Mucosa of stomach (tissue), 1 donor: ENCODE measurements around the gene GNA15.

Experiments used
- H3K27me3 ChIP-seq: one replicate; pipeline ENCODE4 v1.7.0; 2013; ENCODE audit warnings: mild to moderate bottlenecking, low read length; ENCODE audit not compliant: control insufficient read depth, insufficient read depth
- H3K36me3 ChIP-seq: one replicate; pipeline ENCODE4 v1.7.0; 2013; ENCODE audit warnings: low read length; ENCODE audit not compliant: control insufficient read depth, insufficient read depth
- H3K4me1 ChIP-seq: one replicate; pipeline ENCODE4 v1.7.0; 2013; ENCODE audit warnings: mild to moderate bottlenecking, low read length; ENCODE audit not compliant: control insufficient read depth, insufficient read depth
- H3K4me3 ChIP-seq: one replicate; pipeline ENCODE4 v1.7.0; 2013; ENCODE audit warnings: low read length
- H3K9ac ChIP-seq: one replicate; pipeline ENCODE4 v1.7.0; 2013; ENCODE audit warnings: mild to moderate bottlenecking, low read length, moderate library complexity
- H3K9me3 ChIP-seq: one replicate; pipeline ENCODE4 v1.7.0; 2013; ENCODE audit warnings: mild to moderate bottlenecking, low read length, moderate library complexity; ENCODE audit not compliant: control insufficient read depth
- donor health status: Pancreatic carcinoma.

GNA15 gene

DNA sequence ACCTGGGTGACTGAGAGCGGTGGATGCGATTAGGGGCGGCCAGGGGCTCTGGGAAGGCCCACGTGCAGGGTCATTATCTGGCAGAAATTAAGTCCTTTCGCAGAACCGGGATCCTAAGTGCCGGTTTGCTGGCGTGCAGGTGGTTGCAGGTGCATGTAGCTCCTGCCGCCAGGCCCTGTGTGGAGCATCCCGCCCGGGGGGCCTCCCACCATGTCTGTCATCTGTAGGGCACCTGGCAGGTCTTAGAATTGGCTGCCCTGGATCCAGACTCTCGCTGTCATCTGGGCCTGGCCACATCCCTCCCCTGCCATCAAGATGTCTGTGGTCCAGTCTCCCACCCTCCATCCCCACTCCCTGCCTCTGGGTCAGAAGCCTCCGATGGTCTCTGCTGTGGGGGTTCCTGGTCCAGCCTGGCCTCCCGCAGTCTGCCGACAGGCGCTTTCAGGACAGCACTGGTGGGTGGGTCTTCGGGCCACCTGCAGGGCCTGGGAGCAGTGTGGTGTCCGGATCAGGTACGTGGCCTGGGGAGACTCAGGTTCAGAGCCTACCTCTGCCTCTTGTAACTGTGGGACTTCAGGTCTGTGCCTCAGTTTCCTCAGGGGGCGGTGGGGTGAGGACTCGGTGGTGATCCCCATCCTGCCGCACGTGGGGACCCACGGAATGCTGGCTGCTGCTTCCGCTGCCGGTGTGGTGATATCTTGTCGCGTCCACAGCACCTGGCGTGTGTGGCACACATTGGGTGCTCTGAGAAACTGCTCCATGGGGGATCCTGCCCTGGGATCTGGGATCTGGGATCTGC lies 36.3 kb upstream of the GNA15 start:
- no peaks in the 10 kb centered on the region for H3K27me3 ChIP-seq
- peak overlapping the region; percentile 97 for H3K9ac ChIP-seq
- H3K4me3 ChIP-seq, result no peak overlapping the region
- H3K36me3 ChIP-seq, result no peaks in the 10 kb centered on the region
- H3K4me1 ChIP-seq, result peaks cover 79% of the 10 kb centered on the region
- no peaks in the 10 kb centered on the region for H3K9me3 ChIP-seq

DNA sequence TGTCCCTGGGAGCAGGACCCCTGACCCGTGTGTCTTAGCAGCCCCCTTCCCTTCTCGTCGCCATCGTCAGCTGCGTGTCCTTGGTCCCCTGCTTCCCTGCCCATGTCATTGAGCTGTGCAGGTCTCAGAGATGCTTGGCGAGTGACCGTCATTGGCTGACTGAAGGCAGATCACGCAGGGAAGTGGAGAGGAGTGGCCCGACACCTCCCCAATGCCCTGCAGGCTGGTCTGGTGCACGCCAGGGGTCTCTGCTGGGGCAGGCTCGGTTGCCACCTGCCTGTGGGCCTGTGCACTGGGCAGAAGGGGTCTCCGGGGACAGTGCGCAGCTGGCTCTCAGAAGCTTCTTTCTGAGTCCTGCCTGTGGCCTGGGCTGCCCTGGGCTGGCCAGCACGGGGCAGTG lies 35.5 kb upstream of the GNA15 start:
- Histone ChIP-seq H3K36me3 (no peaks in the 10 kb centered on the region), H3K4me3 (no peak overlapping the region), H3K9ac (no peak overlapping the region), H3K27me3 (no peaks in the 10 kb centered on the region), H3K9me3 (no peaks in the 10 kb centered on the region), H3K4me1 (peaks cover 82% of the 10 kb centered on the region)

DNA sequence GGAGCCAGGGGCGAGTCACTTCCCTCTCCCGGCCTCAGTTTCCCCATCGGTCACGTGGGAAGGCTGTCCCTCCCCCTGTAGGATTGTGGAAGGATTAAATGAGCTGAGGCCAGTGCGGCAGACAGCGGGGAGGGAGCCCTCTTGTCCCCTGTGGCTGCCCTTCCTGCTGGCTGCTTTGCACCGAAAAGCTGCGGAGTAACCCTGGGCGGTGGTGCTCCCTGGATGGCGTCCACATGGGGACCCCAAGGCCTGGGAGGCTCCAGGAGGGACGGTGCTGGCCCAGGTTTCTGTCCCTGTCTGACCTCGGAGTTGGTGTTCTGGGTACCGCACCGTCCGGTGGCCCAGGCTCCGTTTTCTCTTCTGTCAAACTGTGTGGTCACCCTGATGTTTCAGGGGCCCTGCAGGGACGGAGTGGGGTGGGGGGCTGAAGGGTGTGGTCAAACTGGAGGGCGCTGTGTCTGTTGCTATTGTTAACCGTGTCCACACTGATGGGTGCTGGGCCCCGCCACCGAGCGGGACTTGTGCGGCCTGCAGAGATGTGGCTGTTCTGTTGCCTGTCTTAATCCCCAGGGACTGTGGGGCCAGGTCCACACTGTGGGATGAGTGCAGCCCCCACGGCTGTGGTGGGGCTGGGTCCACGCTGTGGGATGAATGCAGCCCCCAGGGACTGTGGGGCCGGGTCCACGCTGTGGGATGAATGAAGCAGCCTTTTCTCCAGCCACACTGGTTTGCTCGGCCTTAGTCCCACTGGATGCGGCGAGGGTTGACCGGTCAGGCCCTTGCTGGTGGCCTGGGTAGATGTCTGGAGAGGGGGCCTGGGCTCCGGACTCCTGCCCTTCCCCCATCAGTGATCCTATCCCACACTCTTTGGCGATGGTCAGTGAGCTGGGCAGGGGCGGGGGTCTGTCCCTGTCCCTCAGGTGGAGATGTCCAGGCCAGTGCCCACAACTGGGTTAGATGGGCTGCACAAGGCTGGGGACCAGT lies 34.8 kb upstream of the GNA15 start:
- Histone ChIP-seq H3K36me3 (no peaks in the 10 kb centered on the region), H3K4me3 (no peak overlapping the region), H3K9me3 (no peaks in the 10 kb centered on the region), H3K9ac (no peak overlapping the region), H3K4me1 (peaks cover 82% of the 10 kb centered on the region), H3K27me3 (no peaks in the 10 kb centered on the region)

GRCh38 chr19:3102239-3103140 lies 33.3 kb upstream of the GNA15 start:
- Histone ChIP-seq H3K4me3 (no peak overlapping the region), H3K4me1 (peaks cover 82% of the 10 kb centered on the region), H3K9me3 (no peaks in the 10 kb centered on the region), H3K36me3 (no peaks in the 10 kb centered on the region), H3K9ac (no peak overlapping the region), H3K27me3 (no peaks in the 10 kb centered on the region)

GRCh38 chr19:3104708-3104983 lies 31.2 kb upstream of the GNA15 start:
- Histone ChIP-seq H3K36me3 (no peaks in the 10 kb centered on the region), H3K4me1 (peaks cover 74% of the 10 kb centered on the region), H3K4me3 (no peak overlapping the region), H3K27me3 (no peaks in the 10 kb centered on the region), H3K9ac (no peak overlapping the region), H3K9me3 (no peaks in the 10 kb centered on the region)

DNA sequence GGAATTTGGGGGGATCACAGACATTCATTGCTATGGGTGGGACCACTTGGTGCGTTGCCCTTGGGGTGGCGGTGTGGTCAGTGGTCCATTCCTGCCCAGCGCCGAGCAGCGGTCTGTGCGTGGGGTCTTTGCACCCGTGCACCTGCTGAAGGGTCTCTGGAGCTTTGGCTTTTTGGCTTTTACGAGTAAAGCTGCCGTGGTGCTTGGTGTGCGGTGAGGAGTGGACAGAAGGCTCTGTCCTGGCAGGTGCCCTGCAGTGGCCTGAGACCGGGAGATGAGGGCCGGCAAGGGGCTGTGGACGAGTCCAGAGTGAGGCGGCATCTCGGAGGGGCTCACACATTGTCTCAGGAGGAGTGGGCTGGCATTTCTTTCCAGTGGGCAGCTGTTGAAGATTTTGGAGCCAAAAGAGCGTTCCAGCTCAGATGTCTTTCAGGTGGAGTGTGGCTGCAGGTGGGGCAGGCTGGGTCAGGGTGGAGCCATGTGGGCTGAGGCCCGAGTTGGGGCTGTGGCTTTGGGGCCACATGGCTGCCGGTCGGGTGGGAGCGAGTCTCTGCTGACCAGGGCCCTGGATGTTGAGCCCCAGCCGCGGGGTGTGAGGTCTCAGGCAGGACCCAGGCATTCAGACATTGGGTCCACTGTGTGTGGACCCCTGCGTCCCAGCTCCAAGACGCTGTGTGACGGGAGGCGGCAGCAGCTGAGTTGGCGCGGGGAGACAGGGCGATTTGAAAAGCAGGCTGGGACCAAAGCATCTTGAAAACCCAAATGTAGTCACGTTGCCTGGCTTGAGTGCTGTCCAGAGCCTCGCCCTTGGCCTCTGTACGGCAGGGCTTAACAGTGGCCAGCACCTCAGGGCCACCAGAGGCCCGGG lies 30.0 kb upstream of the GNA15 start:
- H3K4me1 ChIP-seq, result peaks cover 70% of the 10 kb centered on the region
- H3K9ac ChIP-seq, result peak overlapping the region; percentile 43
- H3K4me3 ChIP-seq, result no peak overlapping the region
- no peaks in the 10 kb centered on the region for H3K27me3 ChIP-seq
- no peaks in the 10 kb centered on the region for H3K36me3 ChIP-seq
- H3K9me3 ChIP-seq, result no peaks in the 10 kb centered on the region

GRCh38 chr19:3106509-3107141 lies 29.2 kb upstream of the GNA15 start:
- peaks cover 63% of the 10 kb centered on the region for H3K4me1 ChIP-seq
- H3K9me3 ChIP-seq, result no peaks in the 10 kb centered on the region
- H3K4me3 ChIP-seq, result no peak overlapping the region
- no peaks in the 10 kb centered on the region for H3K27me3 ChIP-seq
- H3K36me3 ChIP-seq, result no peaks in the 10 kb centered on the region
- H3K9ac ChIP-seq, result no peak overlapping the region

DNA sequence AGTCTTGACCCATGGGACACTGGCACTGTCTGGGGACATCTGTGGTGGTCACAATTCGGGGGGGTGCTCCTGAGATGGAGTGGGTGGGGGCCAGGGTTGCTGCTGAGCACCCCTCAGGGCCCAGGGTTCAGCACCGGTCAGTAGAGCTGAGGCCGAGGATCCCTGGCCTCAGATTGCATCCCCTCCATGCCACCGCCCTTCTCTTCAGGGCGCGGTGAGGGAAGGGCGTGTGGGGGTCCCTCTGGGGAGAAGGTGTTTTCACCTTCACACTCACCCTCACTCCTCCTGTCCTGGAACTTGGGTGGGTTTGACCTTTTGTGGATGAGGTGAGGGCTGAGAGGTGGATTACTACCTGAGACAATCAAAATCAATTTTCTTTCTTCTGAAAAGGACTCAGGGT lies 28.2 kb upstream of the GNA15 start:
- H3K36me3 ChIP-seq, result no peaks in the 10 kb centered on the region
- peak overlapping the region; percentile 3 for H3K4me3 ChIP-seq
- no peaks in the 10 kb centered on the region for H3K27me3 ChIP-seq
- no peaks in the 10 kb centered on the region for H3K9me3 ChIP-seq
- peaks cover 52% of the 10 kb centered on the region for H3K4me1 ChIP-seq
- H3K9ac ChIP-seq, result peak overlapping the region; percentile 32

GRCh38 chr19:3108775-3109174 lies 27.1 kb upstream of the GNA15 start:
- no peak overlapping the region for H3K9ac ChIP-seq
- peaks cover 48% of the 10 kb centered on the region for H3K4me1 ChIP-seq
- H3K9me3 ChIP-seq, result no peaks in the 10 kb centered on the region
- H3K27me3 ChIP-seq, result no peaks in the 10 kb centered on the region
- H3K4me3 ChIP-seq, result no peak overlapping the region
- no peaks in the 10 kb centered on the region for H3K36me3 ChIP-seq

- Histone ChIP-seq H3K9me3 (no peaks in the 10 kb centered on the region), H3K4me1 (peaks cover 41% of the 10 kb centered on the region), H3K4me3 (no peak overlapping the region), H3K9ac (no peak overlapping the region), H3K27me3 (no peaks in the 10 kb centered on the region), H3K36me3 (no peaks in the 10 kb centered on the region)
These were observed 26.3 kb upstream of the GNA15 start for GRCh38 chr19:3109491-3109890.
